Duodenal mucosa (tissue), 2 donors: ENCODE data around the gene ERI3.

ENCODE experiments used
- H3K27ac ChIP-seq: one replicate; pipeline ENCODE4 v1.7.0; 2013; ENCODE audit warnings: low read depth, low read length
- H3K27me3 ChIP-seq, 2 donors: one replicate each; pipeline ENCODE4 v1.7.0; 2013; ENCODE audit warnings: low read length in 2 of 2, control low read depth in 1 of 2; ENCODE audit not compliant: insufficient read depth in 2 of 2, control insufficient read depth in 1 of 2
- H3K36me3 ChIP-seq, 2 donors: one replicate each; pipeline ENCODE4 v1.7.0; 2013; ENCODE audit warnings: low read length in 2 of 2, control low read depth in 1 of 2; ENCODE audit not compliant: insufficient read depth in 2 of 2, control insufficient read depth in 1 of 2
- H3K4me1 ChIP-seq, 2 donors: one replicate each; pipeline ENCODE4 v1.7.0; 2013; ENCODE audit warnings: low read length in 2 of 2, control low read depth in 1 of 2; ENCODE audit not compliant: insufficient read depth in 2 of 2, control insufficient read depth in 1 of 2
- H3K4me3 ChIP-seq, 2 donors: one replicate each; pipeline ENCODE4 v1.7.0; 2013; ENCODE audit warnings: low read length in 2 of 2, low read depth in 1 of 2
- H3K9ac ChIP-seq, 2 donors: one replicate each; pipeline ENCODE4 v1.7.0; 2013; ENCODE audit warnings: low read length in 2 of 2, low read depth in 1 of 2
- H3K9me3 ChIP-seq, 2 donors: one replicate each; pipeline ENCODE4 v1.7.0; 2013; ENCODE audit warnings: low read length in 2 of 2, control low read depth in 1 of 2; ENCODE audit not compliant: control insufficient read depth in 1 of 2

Gene ERI3

DNA sequence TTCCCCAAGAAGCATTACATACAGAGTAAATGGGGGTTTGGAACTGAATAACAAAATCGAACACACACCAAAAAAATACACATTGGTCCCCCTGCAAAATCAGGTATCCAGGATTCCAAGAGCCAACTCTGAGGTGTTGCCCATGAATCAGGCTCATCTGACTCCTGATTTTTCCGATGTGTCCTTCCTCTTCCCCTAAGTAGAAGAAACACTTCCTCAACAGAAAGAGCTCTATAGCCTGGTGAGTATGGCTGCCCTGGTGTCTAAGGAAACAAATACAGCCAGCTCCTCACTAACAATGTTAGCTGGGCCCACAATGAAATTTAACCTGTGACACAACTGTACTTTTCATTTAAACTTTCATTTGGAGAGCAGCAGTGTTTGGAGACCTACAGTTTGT lies 33.6 kb downstream of the ERI3 start:
- Histone ChIP-seq H3K36me3 (peaks cover 13 to 25% of the 10 kb centered on the region in 2 donors), H3K27ac (no peak overlapping the region), H3K4me3 (no peak overlapping the region), H3K9ac (no peak overlapping the region), H3K4me1 (no peaks in the 10 kb centered on the region), H3K27me3 (no peaks in the 10 kb centered on the region), H3K9me3 (no peaks in the 10 kb centered on the region)

DNA sequence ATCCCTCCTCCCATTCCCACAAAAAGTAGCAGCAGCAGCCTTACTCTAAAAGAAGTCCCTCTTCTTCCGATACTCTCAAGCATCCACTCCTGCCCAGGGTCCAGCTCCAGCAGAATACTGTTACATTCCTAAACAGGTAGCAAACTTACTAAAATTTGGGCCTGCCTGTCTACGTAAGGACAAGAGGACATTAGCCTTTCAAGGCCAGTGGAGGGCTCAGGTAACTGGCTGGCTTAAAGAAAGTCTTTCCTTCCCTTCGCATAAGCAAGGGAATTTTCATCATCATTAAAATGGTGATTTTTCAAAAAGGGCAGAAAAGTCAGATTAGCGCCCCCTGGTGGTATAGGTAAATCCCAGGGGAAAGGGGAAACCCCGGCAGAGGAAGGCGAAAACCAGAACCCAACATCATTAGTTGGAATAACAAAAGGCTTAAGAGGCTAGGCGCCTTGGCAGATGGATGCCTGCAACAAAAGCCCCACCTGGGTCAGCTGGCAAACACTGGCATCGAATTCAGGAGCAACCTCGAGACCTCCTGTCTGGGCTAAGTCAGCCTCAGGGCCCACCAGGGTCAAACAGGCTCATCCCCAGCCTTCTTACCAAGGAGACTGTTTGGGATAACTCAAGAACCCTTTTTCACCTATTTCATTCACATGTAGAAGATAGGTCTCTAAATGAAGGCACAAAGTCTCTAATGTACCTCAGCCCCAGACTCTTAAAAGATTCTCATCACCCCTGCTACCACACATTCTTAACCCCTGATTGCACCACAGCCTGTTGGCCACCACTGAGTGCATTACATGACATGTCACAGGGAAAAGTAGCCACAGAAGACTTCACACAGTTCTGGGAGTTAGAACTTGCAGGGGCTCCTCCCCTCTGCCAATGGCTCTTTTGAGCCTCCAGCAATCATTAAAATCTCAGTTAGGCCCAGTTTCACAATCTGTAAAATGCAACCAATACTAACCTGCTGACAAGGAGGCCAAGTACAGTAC lies 36.7 kb downstream of the ERI3 start:
- peaks cover 19 to 41% of the 10 kb centered on the region in 2 donors for H3K36me3 ChIP-seq
- H3K4me1 ChIP-seq = no peaks in the 10 kb centered on the region
- H3K9me3 ChIP-seq = no peaks in the 10 kb centered on the region
- H3K27me3 ChIP-seq = no peaks in the 10 kb centered on the region
- H3K27ac ChIP-seq = no peak overlapping the region
- no peak overlapping the region for H3K9ac ChIP-seq
- H3K4me3 ChIP-seq = no peak overlapping the region

DNA sequence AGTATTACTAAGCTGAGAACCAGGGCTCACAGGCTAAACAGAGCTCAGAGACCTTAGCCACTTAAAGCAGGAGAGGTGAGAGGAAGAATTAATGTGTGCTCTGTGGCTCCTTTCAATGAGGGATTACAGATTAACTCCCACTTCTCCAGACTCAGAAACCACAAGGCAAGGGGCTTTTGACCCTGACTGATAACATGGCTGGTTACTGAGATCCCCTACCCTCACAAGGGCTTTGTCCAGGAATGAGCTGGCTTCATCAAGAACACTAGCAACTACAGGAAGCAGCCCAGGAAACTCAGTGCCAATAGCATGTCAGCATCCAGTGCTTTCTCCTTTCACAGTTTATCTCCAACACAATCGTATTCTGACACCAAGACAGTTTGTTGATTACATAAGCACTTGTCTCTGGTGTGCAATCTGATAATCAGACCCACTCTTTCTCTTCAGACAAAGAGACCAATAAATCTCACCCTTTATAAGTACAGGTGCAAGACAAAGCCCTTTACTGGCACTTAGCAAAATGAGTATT lies 38.8 kb downstream of the ERI3 start:
- Histone ChIP-seq H3K4me1 (no peaks in the 10 kb centered on the region), H3K27me3 (no peaks in the 10 kb centered on the region), H3K9me3 (no peaks in the 10 kb centered on the region), H3K4me3 (no peak overlapping the region), H3K36me3 (peaks cover 19 to 55% of the 10 kb centered on the region in 2 donors), H3K9ac (no peak overlapping the region), H3K27ac (no peak overlapping the region)

DNA sequence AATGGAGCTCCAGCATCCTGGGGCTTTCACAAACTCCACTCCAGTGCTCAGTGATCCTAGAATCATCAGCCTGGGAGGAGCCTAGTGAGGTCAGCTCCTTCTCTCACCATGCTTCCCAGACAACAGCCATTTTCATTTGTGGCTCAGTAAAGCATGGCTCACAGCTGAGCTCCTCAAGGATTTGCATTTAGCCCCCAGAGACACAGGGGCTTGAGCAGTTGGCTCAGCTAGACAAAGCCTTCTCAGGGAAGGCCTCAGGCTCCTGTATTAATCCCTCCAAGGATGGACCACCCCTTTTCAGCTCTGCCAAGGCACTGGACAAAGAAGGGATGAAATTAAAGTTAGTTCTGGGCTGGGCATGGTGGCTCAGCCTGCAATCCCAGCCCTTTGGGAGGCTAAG lies 39.5 kb downstream of the ERI3 start:
- Histone ChIP-seq H3K9ac (no peak overlapping the region), H3K9me3 (no peaks in the 10 kb centered on the region), H3K36me3 (peaks cover 19 to 62% of the 10 kb centered on the region in 2 donors), H3K4me1 (no peaks in the 10 kb centered on the region), H3K4me3 (no peak overlapping the region), H3K27me3 (no peaks in the 10 kb centered on the region), H3K27ac (no peak overlapping the region)

DNA sequence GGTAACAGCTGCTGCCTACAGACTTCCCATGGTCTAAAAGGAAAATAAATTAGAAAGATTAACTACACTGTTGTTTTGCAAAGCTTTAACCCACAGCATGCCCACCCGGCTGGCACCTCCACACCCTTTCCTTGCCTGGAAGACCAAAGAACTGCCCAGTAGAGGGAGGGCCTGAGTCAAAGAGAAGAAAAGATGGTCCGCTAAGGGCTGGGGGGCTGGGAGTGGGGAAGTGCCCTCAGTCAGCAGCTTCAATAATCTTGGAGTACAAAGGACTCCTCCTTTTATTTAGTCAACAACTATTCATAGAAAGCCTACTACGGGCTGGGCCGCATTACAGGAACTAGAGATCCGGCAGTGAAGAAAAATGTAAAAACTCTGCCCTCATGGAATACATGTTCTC lies 40.6 kb downstream of the ERI3 start:
- Histone ChIP-seq H3K4me3 (no peak overlapping the region), H3K36me3 (peaks cover 16 to 65% of the 10 kb centered on the region in 2 donors)

DNA sequence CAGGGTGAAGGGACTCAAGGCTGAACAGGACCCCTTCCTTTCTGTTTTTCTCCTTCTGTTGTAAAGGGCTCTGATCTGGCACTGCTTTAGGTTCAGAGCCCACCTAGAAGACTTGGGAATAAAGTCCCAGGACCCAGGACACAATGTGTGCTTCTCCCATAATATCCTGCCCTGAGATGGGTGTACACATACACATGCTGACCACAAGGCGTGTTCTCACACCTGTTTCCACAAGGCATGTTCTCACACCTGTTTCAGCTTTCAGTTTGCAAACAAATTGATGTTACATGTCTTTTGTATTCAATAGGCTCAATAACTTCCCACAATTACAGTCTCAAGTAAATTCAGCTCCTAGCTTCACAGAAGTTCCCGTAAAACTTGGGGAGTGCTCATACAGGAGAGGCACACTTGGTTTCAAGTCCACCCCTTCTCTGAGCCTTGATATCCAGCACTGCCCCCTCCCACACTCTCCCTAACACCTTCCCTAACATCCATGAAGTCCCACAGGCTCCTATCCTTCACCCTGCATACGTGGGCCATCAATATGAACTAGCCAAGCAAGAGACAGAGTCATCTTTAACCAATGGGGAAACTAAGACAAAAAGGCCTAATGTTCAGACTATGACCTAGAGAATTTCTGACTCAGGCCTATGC lies 41.7 kb downstream of the ERI3 start:
- no peaks in the 10 kb centered on the region for H3K9me3 ChIP-seq
- no peaks in the 10 kb centered on the region for H3K4me1 ChIP-seq
- H3K36me3 ChIP-seq = peaks cover 19 to 57% of the 10 kb centered on the region in 2 donors
- H3K4me3 ChIP-seq = no peak overlapping the region
- no peak overlapping the region for H3K27ac ChIP-seq
- no peak overlapping the region for H3K9ac ChIP-seq
- no peaks in the 10 kb centered on the region for H3K27me3 ChIP-seq

More for the DNA sequence above, 40.6 kb downstream of the ERI3 start:
- no peaks in the 10 kb centered on the region for H3K4me1 ChIP-seq
- no peaks in the 10 kb centered on the region for H3K27me3 ChIP-seq
- no peak overlapping the region for H3K9ac ChIP-seq
- no peak overlapping the region for H3K27ac ChIP-seq
- H3K9me3 ChIP-seq = no peaks in the 10 kb centered on the region

DNA sequence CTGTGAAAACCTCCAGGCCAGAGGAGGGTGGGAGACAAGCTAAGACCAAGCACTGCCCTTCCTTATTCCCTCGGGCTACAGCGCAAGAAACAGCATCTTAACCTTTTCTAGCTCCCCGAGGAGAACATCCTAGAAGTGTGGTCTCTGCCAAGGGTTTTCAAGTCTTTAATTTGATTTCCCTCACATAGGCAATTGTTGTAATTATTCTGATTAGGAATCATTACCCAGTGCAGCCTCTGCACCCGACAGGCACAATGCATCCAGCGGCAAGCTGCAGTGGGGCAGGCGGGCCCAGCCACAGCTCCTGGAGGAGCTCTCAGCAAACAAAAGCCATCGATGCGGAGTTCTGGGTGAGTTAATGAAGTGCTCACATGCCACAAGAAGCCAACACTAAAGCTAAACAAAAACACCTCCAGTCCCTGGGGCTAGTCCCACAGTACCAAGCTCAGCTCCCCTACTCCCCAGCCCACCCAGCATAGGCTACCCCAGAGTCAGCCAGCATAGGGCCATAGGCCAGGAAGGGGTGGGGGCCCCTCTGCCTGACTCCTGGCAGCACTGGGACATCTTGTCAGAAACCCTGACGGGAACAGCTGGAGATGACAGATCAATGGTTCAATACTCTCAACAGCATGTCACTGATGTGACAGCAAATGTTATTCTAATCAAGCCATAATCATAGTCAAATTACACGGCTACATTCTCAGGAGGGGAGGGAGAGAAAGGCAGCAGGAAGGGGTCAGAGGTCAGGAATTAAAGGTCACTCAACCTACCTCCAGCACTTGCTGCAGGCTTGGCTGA lies 42.5 kb downstream of the ERI3 start:
- Histone ChIP-seq H3K9ac (no peak overlapping the region), H3K4me1 (no peaks in the 10 kb centered on the region), H3K36me3 (peaks cover 26 to 64% of the 10 kb centered on the region in 2 donors), H3K27ac (no peak overlapping the region), H3K27me3 (no peaks in the 10 kb centered on the region), H3K4me3 (no peak overlapping the region), H3K9me3 (no peaks in the 10 kb centered on the region)

DNA sequence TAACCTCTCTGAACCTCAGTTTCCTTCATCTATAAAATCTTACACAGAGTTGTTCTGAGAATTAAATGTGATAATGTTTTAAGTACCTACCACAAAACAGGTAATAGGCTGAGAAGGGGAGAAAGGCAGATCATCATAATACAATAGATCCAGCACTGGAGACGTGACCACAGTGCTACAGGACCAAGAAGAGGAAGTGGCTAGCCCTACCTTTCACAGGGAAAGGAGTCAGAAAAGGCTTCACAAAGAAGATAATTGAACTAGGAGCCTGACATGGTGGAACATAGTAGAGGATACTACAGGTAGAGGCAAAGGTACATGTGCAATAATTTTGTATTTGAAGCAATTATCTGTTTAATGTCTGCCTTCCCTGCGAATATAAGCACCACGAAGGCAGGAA lies 45.1 kb downstream of the ERI3 start:
- no peaks in the 10 kb centered on the region for H3K27me3 ChIP-seq
- no peaks in the 10 kb centered on the region for H3K9me3 ChIP-seq
- peaks cover 24 to 65% of the 10 kb centered on the region in 2 donors for H3K36me3 ChIP-seq
- H3K4me1 ChIP-seq = no peaks in the 10 kb centered on the region
- H3K9ac ChIP-seq = no peak overlapping the region
- no peak overlapping the region for H3K4me3 ChIP-seq
- no peak overlapping the region for H3K27ac ChIP-seq

DNA sequence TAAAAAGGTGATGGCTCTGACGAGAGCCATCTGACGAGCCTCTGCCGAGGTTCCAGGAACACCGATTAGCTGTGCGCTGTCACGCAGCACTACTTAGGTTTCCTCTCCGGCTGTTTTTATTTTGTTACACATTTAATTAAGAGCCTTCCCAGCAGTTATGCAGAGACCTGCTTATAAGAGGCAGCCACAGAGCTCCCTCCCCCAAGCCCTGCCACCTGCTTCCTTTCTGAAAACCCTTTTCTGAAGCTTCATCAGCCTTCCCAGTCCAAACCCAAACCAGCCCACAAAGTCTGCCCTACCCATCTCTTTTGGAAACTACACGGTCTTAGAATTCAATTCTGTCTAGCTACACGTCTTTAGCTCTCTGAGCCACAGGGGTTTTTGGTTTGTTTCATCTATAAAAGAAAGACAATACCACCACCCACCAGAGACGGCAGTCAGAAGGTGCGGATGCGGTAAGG lies 49.1 kb downstream of the ERI3 start:
- Histone ChIP-seq H3K4me1 (no peaks in the 10 kb centered on the region), H3K9ac (no peak overlapping the region), H3K27me3 (no peaks in the 10 kb centered on the region), H3K9me3 (no peaks in the 10 kb centered on the region), H3K27ac (no peak overlapping the region), H3K36me3 (peaks cover 26 to 68% of the 10 kb centered on the region in 2 donors), H3K4me3 (no peak overlapping the region)
